Subcutaneous adipose tissue (tissue), 4 donors: ENCODE measurements around the gene SEC16A. TPM values are rescaled to one million over a fixed set of nuclear protein-coding genes. Genes with fewer than 3 reads are reported as not detected.

Source experiments
- total RNA-seq, 4 donors: library from RNA; depleted of rRNA; stranded (reverse); fragments of >200 nt; gene quantifications; one replicate each; pipeline ENCODE4 v1.1.0, GENCODE V29; 2016
- TF ChIP-seq, protein P1 (sequence below): fragments of 450-650 bp; IDR thresholded peaks from one replicate; pipeline ENCODE4 v1.5.1; 2016; ENCODE audit warnings: low read depth, mild to moderate bottlenecking, control low read depth, antibody characterized with exemption, moderate library complexity

Gene SEC16A
- total RNA-seq, 4 donors from 2014 or later = 39.0 to 65.4 (median 52.9) TPM

DNA sequence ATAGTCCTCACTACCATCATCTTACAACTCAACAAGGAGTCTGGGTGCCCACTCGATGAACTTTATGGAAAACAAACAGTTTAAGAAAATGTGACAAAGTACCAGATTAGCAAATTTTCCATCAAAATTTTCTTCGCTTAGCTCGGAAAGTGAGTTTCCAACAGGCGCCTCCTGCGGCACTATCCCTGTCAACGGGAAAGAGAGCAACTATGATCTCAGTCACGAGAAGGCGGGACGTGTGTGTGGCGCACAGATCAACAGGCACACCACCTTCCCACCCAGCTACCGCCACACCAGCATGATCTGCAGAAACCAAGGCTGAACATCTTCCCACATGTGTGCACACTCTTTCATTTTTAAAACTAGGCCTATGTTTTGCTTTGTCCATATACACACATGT is 29.5 kb downstream of the SEC16A start:
- TF ChIP-seq, protein P1, sequence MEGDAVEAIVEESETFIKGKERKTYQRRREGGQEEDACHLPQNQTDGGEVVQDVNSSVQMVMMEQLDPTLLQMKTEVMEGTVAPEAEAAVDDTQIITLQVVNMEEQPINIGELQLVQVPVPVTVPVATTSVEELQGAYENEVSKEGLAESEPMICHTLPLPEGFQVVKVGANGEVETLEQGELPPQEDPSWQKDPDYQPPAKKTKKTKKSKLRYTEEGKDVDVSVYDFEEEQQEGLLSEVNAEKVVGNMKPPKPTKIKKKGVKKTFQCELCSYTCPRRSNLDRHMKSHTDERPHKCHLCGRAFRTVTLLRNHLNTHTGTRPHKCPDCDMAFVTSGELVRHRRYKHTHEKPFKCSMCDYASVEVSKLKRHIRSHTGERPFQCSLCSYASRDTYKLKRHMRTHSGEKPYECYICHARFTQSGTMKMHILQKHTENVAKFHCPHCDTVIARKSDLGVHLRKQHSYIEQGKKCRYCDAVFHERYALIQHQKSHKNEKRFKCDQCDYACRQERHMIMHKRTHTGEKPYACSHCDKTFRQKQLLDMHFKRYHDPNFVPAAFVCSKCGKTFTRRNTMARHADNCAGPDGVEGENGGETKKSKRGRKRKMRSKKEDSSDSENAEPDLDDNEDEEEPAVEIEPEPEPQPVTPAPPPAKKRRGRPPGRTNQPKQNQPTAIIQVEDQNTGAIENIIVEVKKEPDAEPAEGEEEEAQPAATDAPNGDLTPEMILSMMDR = no peak

DNA sequence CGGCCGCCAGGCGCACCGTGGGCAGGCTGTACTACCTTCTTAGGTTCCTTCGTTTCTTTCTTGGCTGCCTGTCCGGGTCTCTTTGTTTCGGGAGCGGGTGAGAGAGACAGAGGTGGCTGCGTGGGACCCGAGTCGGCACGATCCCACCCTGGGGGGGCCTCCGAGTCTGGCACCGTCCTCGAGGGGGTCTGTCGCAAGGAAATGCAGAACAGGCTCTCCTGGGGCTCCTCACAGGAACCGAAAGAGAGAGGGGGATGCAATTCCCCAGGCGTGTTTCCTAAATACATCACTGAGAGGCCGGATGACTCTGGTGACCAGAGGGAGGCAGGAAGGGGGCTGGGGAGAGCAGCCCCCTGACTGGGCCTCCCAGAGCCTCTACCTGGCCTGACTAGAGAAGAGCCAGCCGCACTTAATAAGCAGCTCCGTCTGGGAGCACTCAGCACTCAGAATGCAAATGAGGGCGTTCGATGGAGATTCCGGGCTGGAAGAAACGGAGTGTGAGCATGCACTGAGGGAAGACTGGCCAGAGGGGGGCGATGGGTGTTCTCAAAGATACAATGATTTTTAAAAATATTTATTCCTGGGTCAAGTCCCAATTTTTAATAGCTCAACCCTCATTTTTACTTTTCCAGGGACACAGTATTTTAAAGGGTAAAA is 31.5 kb downstream of the SEC16A start:
- TF ChIP-seq, protein P1 = no peak

DNA sequence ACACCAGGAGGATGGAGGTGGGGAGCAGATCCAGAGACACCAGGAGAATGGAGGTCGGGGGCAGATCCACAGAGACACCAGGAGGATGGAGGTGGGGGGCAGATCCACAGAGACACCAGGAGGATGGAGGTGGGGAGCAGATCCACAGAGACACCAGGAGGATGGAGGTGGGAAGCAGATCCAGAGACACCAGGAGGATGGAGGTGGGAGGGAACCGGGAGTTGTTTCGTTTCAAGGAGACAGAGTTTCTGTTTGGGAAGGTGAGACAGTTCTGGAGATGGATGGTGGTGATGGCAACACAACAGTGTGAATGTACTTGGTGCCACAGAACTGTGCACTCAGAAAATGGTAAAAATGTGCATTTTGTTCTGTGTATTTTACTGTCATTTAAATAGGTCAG is 34.2 kb downstream of the SEC16A start:
- TF ChIP-seq, protein P1 = no peak

DNA sequence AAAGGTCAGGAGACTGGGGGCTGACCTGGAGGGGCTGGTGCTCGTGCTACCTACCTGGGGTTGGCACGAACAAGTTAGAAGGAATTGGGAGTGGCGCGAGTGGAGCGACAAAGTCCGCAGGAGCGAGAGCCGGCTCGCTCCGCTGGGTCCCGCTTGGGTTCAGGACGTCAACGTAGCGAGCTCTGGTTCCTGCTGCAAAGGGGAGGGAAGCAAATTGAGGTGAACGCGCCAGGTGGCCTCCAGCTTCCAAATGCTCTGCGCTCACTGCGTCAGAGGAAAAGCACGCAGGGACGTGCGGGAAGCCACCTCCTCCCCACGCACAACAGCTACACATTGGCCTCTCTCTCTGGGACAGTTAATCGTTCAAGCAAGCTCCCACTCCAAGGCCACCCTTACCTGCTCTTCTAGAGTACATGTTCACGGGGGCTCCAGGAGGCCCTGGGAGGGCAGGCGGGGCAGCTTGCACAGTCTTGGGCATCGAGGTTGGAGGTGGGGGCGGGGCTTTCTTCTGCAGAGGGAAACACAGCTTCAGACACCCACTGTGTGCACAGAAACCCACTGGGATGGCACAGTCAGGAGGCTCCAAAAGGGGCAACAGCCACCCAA is 35.6 kb downstream of the SEC16A start:
- TF ChIP-seq, protein P1 = no peak

GRCh38 chr9:136445799-136446198 is 37.0 kb downstream of the SEC16A start:
- TF ChIP-seq, protein P1 = no peak

- TF ChIP-seq, protein P1 = no peak
Observed at GRCh38 chr9:136444102-136444501, 38.7 kb downstream of the SEC16A start.

DNA sequence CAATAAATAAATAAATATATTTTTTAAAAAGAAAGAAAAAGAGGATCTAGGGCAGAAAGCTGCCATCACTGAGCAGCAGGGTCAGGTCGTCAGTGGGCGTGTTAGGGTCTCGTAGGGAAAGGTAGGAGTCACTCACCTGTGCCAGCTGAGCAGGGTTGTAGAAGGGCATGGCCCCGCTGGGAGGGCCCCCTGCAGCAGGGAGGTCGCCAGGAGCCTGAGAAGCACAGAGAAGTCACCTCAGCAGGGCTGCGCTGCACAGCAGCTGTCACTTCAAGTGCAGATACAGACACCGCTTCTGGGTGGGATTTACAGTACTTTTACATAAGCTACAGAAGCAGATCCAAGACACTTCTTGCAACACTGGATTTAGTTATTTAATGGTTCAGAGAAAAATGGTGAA is 39.2 kb downstream of the SEC16A start:
- TF ChIP-seq, protein P1 = no peak
